Thyroid gland (tissue), 4 donors: ENCODE measurements around the gene YJEFN3.
A peak's percentile ranks its signal among the peaks of the same experiment; 100 is the strongest.

Experiments used
- CTCF ChIP-seq, 6 experiments: fragments of 200-600 bp in 3 of 6; fragments of 450-650 bp in 3 of 6; sonication (generic) in 3 of 6; IDR thresholded peaks; one replicate each; pipeline ENCODE4 v1.5.1; 2016 to 2019; ENCODE audit warnings: antibody characterized with exemption in 6 of 6, mild to moderate bottlenecking in 2 of 6, inconsistent platforms in 1 of 6, moderate library complexity in 1 of 6
- POLR2A ChIP-seq, 2 donors: fragments of 450-650 bp; IDR thresholded peaks; one replicate each; pipeline ENCODE4 v1.6.1; 2017; ENCODE audit warnings: antibody characterized with exemption in 2 of 2, mild to moderate bottlenecking in 2 of 2, moderate library complexity in 1 of 2

GRCh38 chr19:19488875-19489690 lies 39.6 kb upstream of the YJEFN3 start:
- TF ChIP-seq CTCF (IDR thresholded peaks at IDR 0.05): peak in 1 of 6 experiments; percentile 5
- no peak for TF ChIP-seq POLR2A (IDR thresholded peaks at IDR 0.05)
